HFF-Myc (cell line): ENCODE data around the gene FBN1.

ENCODE experiments used
- DNase-seq: peaks from one replicate; pipeline ENCODE4 v3.0.0-alpha.2; 2011; ENCODE audit warnings: low read depth; ENCODE audit errors: extremely low read depth
- H3K4me3 ChIP-seq: replicated peaks from 2 replicates; pipeline ENCODE4 v1.5.1; 2011; ENCODE audit warnings: low read depth, mild to moderate bottlenecking, control low read depth, low read length
- TF ChIP-seq, protein P1 (sequence below): IDR thresholded peaks from 2 replicates; pipeline ENCODE4 v1.5.1; 2012; ENCODE audit warnings: mild to moderate bottlenecking, low read depth, low read length, control low read depth; ENCODE audit errors: missing control alignments

Gene FBN1

DNA sequence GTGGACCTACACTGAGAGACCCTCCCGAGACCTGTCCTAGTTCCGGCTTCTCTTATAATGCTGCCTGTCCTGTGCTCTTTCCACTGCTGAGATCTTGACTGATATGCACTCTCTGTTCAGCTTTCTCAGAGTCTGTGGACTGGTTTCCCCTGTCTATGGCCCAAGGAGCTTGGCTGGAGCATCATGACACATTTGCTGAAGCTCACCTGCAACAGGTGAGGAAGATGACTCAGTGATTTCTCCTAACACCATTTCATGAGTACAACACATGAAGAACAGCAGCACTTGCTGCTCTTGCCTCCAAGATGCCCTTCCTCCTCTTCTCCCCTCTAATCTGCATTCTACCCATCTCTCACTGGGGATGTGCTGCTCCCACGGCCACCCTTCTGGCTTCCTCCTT lies 222.2 kb downstream of the FBN1 start:
- no peak overlapping the region for H3K4me3 ChIP-seq
- DNase-seq, result no peak
- TF ChIP-seq, protein P1, sequence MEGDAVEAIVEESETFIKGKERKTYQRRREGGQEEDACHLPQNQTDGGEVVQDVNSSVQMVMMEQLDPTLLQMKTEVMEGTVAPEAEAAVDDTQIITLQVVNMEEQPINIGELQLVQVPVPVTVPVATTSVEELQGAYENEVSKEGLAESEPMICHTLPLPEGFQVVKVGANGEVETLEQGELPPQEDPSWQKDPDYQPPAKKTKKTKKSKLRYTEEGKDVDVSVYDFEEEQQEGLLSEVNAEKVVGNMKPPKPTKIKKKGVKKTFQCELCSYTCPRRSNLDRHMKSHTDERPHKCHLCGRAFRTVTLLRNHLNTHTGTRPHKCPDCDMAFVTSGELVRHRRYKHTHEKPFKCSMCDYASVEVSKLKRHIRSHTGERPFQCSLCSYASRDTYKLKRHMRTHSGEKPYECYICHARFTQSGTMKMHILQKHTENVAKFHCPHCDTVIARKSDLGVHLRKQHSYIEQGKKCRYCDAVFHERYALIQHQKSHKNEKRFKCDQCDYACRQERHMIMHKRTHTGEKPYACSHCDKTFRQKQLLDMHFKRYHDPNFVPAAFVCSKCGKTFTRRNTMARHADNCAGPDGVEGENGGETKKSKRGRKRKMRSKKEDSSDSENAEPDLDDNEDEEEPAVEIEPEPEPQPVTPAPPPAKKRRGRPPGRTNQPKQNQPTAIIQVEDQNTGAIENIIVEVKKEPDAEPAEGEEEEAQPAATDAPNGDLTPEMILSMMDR, result no peak

DNA sequence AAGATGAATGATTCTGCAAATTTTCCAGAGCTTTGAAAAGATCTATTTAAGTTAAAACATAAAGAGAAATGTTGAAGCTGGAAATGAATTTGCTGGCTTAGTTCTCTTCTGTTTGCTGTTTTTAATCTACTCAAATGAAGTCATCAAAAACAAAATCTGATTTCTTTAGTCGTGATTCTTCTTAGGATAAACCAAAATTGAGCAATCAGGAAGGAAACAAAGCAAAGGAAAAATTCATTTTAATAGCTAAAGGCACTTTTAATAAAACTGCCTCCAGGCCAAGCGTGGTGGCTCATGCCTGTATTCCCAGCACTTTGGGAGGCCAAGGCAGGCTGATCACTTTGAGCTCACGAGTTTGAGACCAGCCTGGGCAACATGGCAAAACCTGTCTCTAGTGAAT lies 223.1 kb downstream of the FBN1 start:
- no peak overlapping the region for H3K4me3 ChIP-seq
- TF ChIP-seq, protein P1, result no peak
- no peak for DNase-seq

DNA sequence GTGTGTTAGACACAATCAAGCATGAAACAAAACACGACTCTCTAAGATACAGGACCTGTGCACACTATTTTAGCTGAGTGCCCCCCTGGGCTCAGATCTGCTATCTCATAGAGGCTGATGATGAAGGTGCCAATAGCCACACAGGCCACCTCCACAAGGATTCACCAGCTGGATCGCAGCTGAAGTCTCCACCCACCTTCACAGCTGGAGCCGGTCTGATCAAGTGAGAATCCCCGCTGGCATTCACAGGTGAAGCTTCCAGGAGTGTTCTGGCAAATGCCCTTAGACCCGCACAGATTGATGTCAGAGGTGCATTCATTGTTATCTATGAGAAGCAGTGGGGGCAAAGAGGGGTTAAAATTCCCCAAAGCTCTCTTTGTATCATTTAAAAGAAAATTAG lies 224.1 kb downstream of the FBN1 start:
- TF ChIP-seq, protein P1, result no peak
- DNase-seq, result no peak
- no peak overlapping the region for H3K4me3 ChIP-seq

DNA sequence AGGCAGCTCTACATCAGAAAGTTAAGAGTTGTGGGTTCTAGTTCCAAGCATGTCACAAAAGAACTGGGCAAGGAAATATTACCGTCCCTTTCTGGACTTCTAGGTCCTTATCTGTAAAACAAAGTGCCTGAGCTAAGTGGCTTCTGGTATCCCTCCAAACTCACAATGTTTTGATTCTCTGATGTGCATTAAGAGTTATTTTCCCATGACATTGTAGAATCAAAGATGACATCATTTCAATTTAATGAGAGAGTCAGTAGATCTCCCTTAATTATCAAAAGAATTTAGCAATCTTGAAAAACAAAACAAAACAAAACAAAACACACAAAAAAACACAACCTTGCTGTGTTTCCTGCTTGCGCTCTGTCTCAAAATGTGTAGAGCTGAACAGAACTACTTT lies 225.6 kb downstream of the FBN1 start:
- DNase-seq, result no peak
- TF ChIP-seq, protein P1, result no peak

DNA sequence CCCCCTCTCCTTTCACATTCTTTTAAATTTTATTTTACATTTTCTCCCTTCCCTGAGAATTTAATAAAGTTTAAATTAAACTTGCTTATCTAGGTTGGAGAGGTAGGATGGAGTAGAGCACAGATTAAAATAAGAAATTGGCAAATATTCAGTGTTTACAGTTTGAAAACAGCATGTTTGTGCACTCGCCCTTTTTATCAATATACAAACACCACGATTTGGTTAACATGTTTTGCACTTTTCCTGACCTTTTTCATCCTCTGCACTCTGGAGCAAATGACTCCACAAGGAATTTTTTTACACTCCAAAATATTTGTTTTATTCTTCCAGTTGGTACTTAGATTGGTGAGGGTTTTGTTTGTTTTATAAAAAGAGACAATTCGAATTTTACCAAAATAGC lies 227.2 kb downstream of the FBN1 start:
- no peak for DNase-seq
- TF ChIP-seq, protein P1, result no peak
- H3K4me3 ChIP-seq, result no peak overlapping the region

More for the DNA sequence above, 225.6 kb downstream of the FBN1 start:
- H3K4me3 ChIP-seq, result no peak overlapping the region

DNA sequence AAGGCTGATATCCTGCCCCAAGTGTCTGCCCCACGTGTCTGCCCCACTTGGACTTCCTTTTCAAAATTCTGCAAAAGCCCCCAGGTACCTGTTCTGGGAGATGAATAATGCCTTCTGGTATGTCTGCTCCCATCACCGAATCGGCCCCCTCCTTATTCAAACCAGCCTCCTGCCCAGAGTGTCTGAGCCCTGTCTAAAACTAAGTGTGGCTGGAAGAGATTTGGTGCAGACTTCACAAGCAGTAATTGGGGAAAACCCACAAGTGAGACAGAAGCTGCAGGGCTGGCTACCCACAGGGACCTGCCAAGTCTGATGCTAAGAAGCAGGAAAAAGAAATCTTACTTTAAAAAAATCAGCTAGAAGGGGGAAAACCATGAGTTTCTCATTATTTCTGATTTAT lies 229.2 kb downstream of the FBN1 start:
- DNase-seq, result no peak
- TF ChIP-seq, protein P1, result no peak
- no peak overlapping the region for H3K4me3 ChIP-seq

DNA sequence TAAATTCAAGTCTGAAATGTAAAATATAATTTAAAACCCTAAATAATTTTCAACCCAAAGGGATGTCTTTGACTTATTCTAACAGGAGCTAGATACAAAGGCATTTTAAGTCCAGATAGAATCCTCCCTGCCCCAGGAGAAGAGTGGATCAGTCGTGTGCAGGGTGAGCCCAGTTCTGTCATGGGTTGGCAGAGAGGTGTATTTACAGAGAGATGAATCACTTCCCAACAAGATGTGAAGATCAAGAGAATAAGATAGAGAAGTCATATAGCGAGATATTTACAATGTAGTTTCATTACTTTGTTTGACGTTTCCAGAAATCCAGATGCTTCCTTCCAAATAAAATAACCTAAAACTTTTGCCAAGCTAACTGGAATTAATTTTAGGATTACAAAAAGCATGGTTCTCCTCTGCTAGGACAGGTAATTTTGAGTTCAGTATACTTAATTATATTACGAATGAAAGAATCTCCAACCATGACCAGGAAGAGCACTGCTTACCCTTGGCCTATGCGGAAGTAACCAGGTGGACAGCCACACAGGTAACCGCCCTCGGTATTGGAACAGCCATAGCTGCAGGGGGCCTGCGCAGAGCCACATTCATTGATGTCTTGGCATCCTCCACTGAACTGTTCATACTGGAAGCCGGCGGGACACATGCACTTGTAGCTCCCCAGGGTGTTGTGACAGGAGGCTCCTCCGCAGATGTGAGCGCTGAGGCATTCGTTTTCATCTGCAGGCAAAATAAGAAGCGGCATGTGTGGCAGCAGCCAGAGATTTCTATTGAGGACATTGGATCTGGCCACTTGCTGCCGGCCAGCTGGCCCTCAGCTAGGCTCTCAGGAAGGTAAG lies 230.2 kb downstream of the FBN1 start:
- TF ChIP-seq, protein P1, result no peak
- no peak for DNase-seq
- no peak overlapping the region for H3K4me3 ChIP-seq
